Measurements from ENCODE around the gene SMIM5. TPM values are rescaled to one million over a fixed set of nuclear protein-coding genes. Genes with fewer than 3 reads are reported as not detected.
A peak's percentile ranks its signal among the peaks of the same experiment; 100 is the strongest.

The SMIM5 gene
- total and polyA plus RNA-seq, 2 of the 13 experiments (the other 11 are each of a cell fraction or from before 2014, with no cell fraction given) = not detected

DNA sequence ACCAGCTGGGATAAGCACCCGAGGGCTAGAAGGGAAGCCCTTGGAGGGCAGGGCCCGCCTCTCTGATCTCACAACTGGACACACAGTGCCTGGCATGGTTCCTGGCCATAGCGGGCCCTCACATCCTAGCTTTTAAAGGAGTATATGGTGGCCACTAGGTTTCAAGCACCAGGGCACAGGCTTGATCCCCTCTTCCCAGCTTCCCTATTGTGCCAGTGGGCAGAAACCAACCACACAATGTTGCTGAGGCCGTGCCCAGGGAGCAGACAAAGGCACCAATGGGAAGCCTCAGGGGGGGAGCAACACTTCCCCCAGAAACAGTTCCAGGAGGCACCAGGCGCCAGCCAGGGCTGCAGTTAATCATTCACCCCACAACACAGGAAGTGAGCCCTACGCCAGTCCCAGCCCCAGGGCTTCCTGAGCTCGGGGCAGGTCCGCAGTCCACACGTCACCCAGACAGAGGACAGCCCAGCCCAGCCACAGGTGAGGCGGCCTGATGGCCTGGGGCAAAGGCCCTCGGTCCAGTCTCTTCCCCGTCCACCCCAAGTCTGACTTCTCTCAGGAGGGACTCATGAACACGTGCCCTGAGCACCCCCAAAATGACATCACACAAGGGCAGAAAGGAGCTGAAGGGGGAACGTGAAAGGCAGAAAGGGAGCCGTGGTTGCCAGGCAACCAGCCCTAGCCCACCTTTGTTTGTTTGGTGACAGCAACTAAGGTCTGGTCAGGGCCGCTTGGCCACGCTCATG, 12.8 kb downstream of the SMIM5 start (continued):
- TF ChIP-seq ZNF33B (CRISPR knock-in tag; IDR thresholded peaks at IDR 0.05) (0 out of 2 replicates have a peak, but pooled peaks have one; percentile 54), GMEB2 (CRISPR knock-in tag; IDR thresholded peaks at IDR 0.05; ENCODE audit: low read depth) (no peak), POLR2G (IDR thresholded peaks at IDR 0.05; ENCODE audit: low read depth, low read length) (peak; percentile 85), ZNF761 (CRISPR knock-in tag; conservative IDR thresholded peaks at IDR 0.05) (no peak), ZNF720 (CRISPR knock-in tag; IDR thresholded peaks at IDR 0.05) (no peak), CENPT (CRISPR knock-in tag; IDR thresholded peaks at IDR 0.05; ENCODE audit: low read depth) (no peak), ZNF770 (CRISPR knock-in tag; IDR thresholded peaks at IDR 0.05) (peak; percentile 50), NFKB2 (CRISPR knock-in tag; IDR thresholded peaks at IDR 0.05; ENCODE audit: borderline replicate concordance) (peak; percentile 47; the same call in 1 of the 2 replicates), RFX5 (IDR thresholded peaks at IDR 0.05; ENCODE audit: low read depth, low read length) (peak; percentile 53; the same call in 1 of the 2 replicates), PRPF4 (IDR thresholded peaks at IDR 0.05; ENCODE audit: low read depth, low read length, poor library complexity, severe bottlenecking) (no peak), ELF3 (CRISPR knock-in tag; IDR thresholded peaks at IDR 0.05) (peak; percentile 88), EHMT2 (IDR thresholded peaks at IDR 0.05; ENCODE audit: borderline replicate concordance, low read depth, low read length) (no peak), SKI (IDR thresholded peaks at IDR 0.05; ENCODE audit: partially characterized antibody) (no peak), ZNF747 (CRISPR knock-in tag; IDR thresholded peaks at IDR 0.05; ENCODE audit: borderline replicate concordance) (0 out of 2 replicates have a peak, but pooled peaks have one; percentile 48), ZNF75D (CRISPR knock-in tag; IDR thresholded peaks at IDR 0.05; ENCODE audit: borderline replicate concordance) (no peak), ZNF850 (CRISPR knock-in tag; conservative IDR thresholded peaks at IDR 0.05) (no peak), ZNF7 (CRISPR knock-in tag; IDR thresholded peaks at IDR 0.05) (no peak), ZFX (CRISPR knock-in tag; IDR thresholded peaks at IDR 0.05; ENCODE audit: low read depth) (peak; percentile 96), MAF1 (CRISPR knock-in tag; IDR thresholded peaks at IDR 0.05; ENCODE audit: borderline replicate concordance) (0 out of 2 replicates have a peak, but pooled peaks have one; percentile 51), DDIT3 (CRISPR knock-in tag; IDR thresholded peaks at IDR 0.05) (no peak), ETV5 (CRISPR knock-in tag; IDR thresholded peaks at IDR 0.05; ENCODE audit: borderline replicate concordance) (peak; percentile 83; the same call in 1 of the 2 replicates), ZBTB10 (CRISPR knock-in tag; IDR thresholded peaks at IDR 0.05; ENCODE audit: borderline replicate concordance) (peak; percentile 69; the same call in 1 of the 2 replicates)
- TF ChIP-seq, protein P1, sequence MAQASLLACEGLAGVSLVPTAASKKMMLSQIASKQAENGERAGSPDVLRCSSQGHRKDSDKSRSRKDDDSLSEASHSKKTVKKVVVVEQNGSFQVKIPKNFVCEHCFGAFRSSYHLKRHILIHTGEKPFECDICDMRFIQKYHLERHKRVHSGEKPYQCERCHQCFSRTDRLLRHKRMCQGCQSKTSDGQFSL (CRISPR knock-in tag; IDR thresholded peaks at IDR 0.05) = peak; percentile 59; the same call in 1 of the 2 replicates

Data from HepG2 (cell line).